ENCODE measurements around the gene IFNA14. TPM values are rescaled to one million over a fixed set of nuclear protein-coding genes. Genes with fewer than 3 reads are reported as not detected.

The IFNA14 gene
- total RNA-seq (not detected), polyA plus RNA-seq (not detected)
- long read RNA-seq, donor 1 = 0 reads
- long read RNA-seq, donor 2 = 0 reads

- no peak for DNase-seq
- H3K4me1 ChIP-seq (ENCODE audit: control insufficient read depth in 1 of 2, insufficient read depth in 2 of 2, low read length in 2 of 2) = no peaks in the 10 kb centered on the region
- WGBS, 2 donors = 69 to 78% methylated on average over 2 of the region's 2 CpGs
- H3K27ac ChIP-seq (ENCODE audit: low read depth in 1 of 2, low read length in 2 of 2) = no peak within 1 kb of the TSS
- H3K9me3 ChIP-seq (ENCODE audit: control insufficient read depth, low read length) = no peaks in the 10 kb centered on the region
- no peaks in the 10 kb centered on the region for H3K36me3 ChIP-seq (ENCODE audit: control insufficient read depth in 1 of 2, insufficient read depth in 2 of 2, low read length in 1 of 2)
- intact Hi-C loops (cut with DNase I) = no loop called here
- H3K27me3 ChIP-seq (ENCODE audit: control insufficient read depth in 1 of 2, insufficient read depth in 2 of 2, low read length in 1 of 2) = no peaks in the 10 kb centered on the region
- no peak within 1 kb of the TSS for H3K4me3 ChIP-seq (ENCODE audit: low read length in 2 of 2)
- ATAC-seq (ENCODE audit: low FRiP score) = no peak
These were observed at the start of gene IFNA14 for GRCh38 chr9:21239911-21240310. TSS of gene IFNA14 (minus strand) at chr9:21240005. CDS start at chr9:21239935, 70 bp downstream.

GRCh38 chr9:21287280-21287679 lies 47.5 kb upstream of the IFNA14 start:
- no peaks in the 10 kb centered on the region for H3K36me3 ChIP-seq (ENCODE audit: control insufficient read depth in 1 of 2, insufficient read depth in 2 of 2, low read length in 1 of 2)
- no peaks in the 10 kb centered on the region for H3K4me1 ChIP-seq (ENCODE audit: control insufficient read depth in 1 of 2, insufficient read depth in 2 of 2, low read length in 2 of 2)
- DNase-seq = no peak
- H3K27me3 ChIP-seq (ENCODE audit: control insufficient read depth in 1 of 2, insufficient read depth in 2 of 2, low read length in 1 of 2) = peaks cover 0 to 1% of the 10 kb centered on the region in 2 donors
- H3K27ac ChIP-seq (ENCODE audit: low read depth in 1 of 2, low read length in 2 of 2) = no peak overlapping the region
- no peak overlapping the region for H3K4me3 ChIP-seq (ENCODE audit: low read length in 2 of 2)
- ATAC-seq (ENCODE audit: low FRiP score) = no peak
- intact Hi-C loops (cut with DNase I) = no loop called here
- H3K9me3 ChIP-seq (ENCODE audit: control insufficient read depth, low read length) = no peaks in the 10 kb centered on the region
- 62 to 69% methylated on average over 3 of the region's 3 CpGs for WGBS, 2 donors

GRCh38 chr9:21286659-21287058 lies 46.9 kb upstream of the IFNA14 start:
- Histone ChIP-seq H3K4me1 (ENCODE audit: control insufficient read depth in 1 of 2, insufficient read depth in 2 of 2, low read length in 2 of 2) (no peaks in the 10 kb centered on the region), H3K27me3 (ENCODE audit: control insufficient read depth in 1 of 2, insufficient read depth in 2 of 2, low read length in 1 of 2) (peaks cover 0 to 1% of the 10 kb centered on the region in 2 donors), H3K27ac (ENCODE audit: low read depth in 1 of 2, low read length in 2 of 2) (no peak overlapping the region), H3K4me3 (ENCODE audit: low read length in 2 of 2) (no peak overlapping the region), H3K9me3 (ENCODE audit: control insufficient read depth, low read length) (no peaks in the 10 kb centered on the region), H3K36me3 (ENCODE audit: control insufficient read depth in 1 of 2, insufficient read depth in 2 of 2, low read length in 1 of 2) (no peaks in the 10 kb centered on the region)
- DNase-seq (no peak), ATAC-seq (ENCODE audit: low FRiP score) (no peak)
- WGBS, 2 donors = 76 to 78% methylated on average over 5 of the region's 5 CpGs
- intact Hi-C loops (cut with DNase I) = no loop called here

GRCh38 chr9:21286099-21286498 lies 46.3 kb upstream of the IFNA14 start:
- intact Hi-C loops (cut with DNase I) = no loop called here
- Histone ChIP-seq H3K9me3 (ENCODE audit: control insufficient read depth, low read length) (no peaks in the 10 kb centered on the region), H3K4me1 (ENCODE audit: control insufficient read depth in 1 of 2, insufficient read depth in 2 of 2, low read length in 2 of 2) (no peaks in the 10 kb centered on the region), H3K27ac (ENCODE audit: low read depth in 1 of 2, low read length in 2 of 2) (no peak overlapping the region), H3K36me3 (ENCODE audit: control insufficient read depth in 1 of 2, insufficient read depth in 2 of 2, low read length in 1 of 2) (no peaks in the 10 kb centered on the region), H3K27me3 (ENCODE audit: control insufficient read depth in 1 of 2, insufficient read depth in 2 of 2, low read length in 1 of 2) (peaks cover 0 to 1% of the 10 kb centered on the region in 2 donors), H3K4me3 (ENCODE audit: low read length in 2 of 2) (no peak overlapping the region)
- WGBS, 2 donors = 85% methylated on average over 5 of the region's 5 CpGs
- no peak for DNase-seq
- ATAC-seq (ENCODE audit: low FRiP score) = no peak

- no peaks in the 10 kb centered on the region for H3K4me1 ChIP-seq (ENCODE audit: control insufficient read depth in 1 of 2, insufficient read depth in 2 of 2, low read length in 2 of 2)
These were observed 41.5 kb upstream of the IFNA14 start for GRCh38 chr9:21281275-21281674.

GRCh38 chr9:21268347-21268657 lies 28.5 kb upstream of the IFNA14 start:
- H3K9me3 ChIP-seq (ENCODE audit: control insufficient read depth, low read length) = no peaks in the 10 kb centered on the region
- 35 to 37% methylated on average over 2 of the region's 2 CpGs for WGBS, 2 donors
- no peak for DNase-seq
- H3K27ac ChIP-seq (ENCODE audit: low read depth in 1 of 2, low read length in 2 of 2) = no peak overlapping the region
- H3K36me3 ChIP-seq (ENCODE audit: control insufficient read depth in 1 of 2, insufficient read depth in 2 of 2, low read length in 1 of 2) = no peaks in the 10 kb centered on the region
- ATAC-seq (ENCODE audit: low FRiP score) = no peak
- no peak overlapping the region for H3K4me3 ChIP-seq (ENCODE audit: low read length in 2 of 2)
- H3K4me1 ChIP-seq (ENCODE audit: control insufficient read depth in 1 of 2, insufficient read depth in 2 of 2, low read length in 2 of 2) = no peaks in the 10 kb centered on the region
- H3K27me3 ChIP-seq (ENCODE audit: control insufficient read depth in 1 of 2, insufficient read depth in 2 of 2, low read length in 1 of 2) = no peaks in the 10 kb centered on the region
- intact Hi-C loops (cut with DNase I) = no loop called here

More at GRCh38 chr9:21281275-21281674, 41.5 kb upstream of the IFNA14 start:
- H3K4me3 ChIP-seq (ENCODE audit: low read length in 2 of 2) = no peak overlapping the region
- no peaks in the 10 kb centered on the region for H3K36me3 ChIP-seq (ENCODE audit: control insufficient read depth in 1 of 2, insufficient read depth in 2 of 2, low read length in 1 of 2)
- WGBS, 2 donors = 75 to 83% methylated on average over 2 of the region's 2 CpGs
- DNase-seq = no peak
- no peaks in the 10 kb centered on the region for H3K27me3 ChIP-seq (ENCODE audit: control insufficient read depth in 1 of 2, insufficient read depth in 2 of 2, low read length in 1 of 2)
- H3K27ac ChIP-seq (ENCODE audit: low read depth in 1 of 2, low read length in 2 of 2) = no peak overlapping the region
- H3K9me3 ChIP-seq (ENCODE audit: control insufficient read depth, low read length) = peaks cover 3% of the 10 kb centered on the region
- no peak for ATAC-seq (ENCODE audit: low FRiP score)
- intact Hi-C loops (cut with DNase I) = no loop called here

GRCh38 chr9:21267485-21268346 lies 27.9 kb upstream of the IFNA14 start:
- no peak overlapping the region for H3K27ac ChIP-seq (ENCODE audit: low read depth in 1 of 2, low read length in 2 of 2)
- H3K27me3 ChIP-seq (ENCODE audit: control insufficient read depth in 1 of 2, insufficient read depth in 2 of 2, low read length in 1 of 2) = no peaks in the 10 kb centered on the region
- DNase-seq (no peak), ATAC-seq (ENCODE audit: low FRiP score) (no peak)
- no peaks in the 10 kb centered on the region for H3K4me1 ChIP-seq (ENCODE audit: control insufficient read depth in 1 of 2, insufficient read depth in 2 of 2, low read length in 2 of 2)
- no peaks in the 10 kb centered on the region for H3K36me3 ChIP-seq (ENCODE audit: control insufficient read depth in 1 of 2, insufficient read depth in 2 of 2, low read length in 1 of 2)
- intact Hi-C loops (cut with DNase I) = no loop called here
- H3K4me3 ChIP-seq (ENCODE audit: low read length in 2 of 2) = no peak overlapping the region
- H3K9me3 ChIP-seq (ENCODE audit: control insufficient read depth, low read length) = no peaks in the 10 kb centered on the region
- WGBS, 2 donors = 50 to 52% methylated on average over 4 of the region's 4 CpGs

- DNase-seq (no peak), ATAC-seq (ENCODE audit: low FRiP score) (no peak)
- no peak overlapping the region for H3K27ac ChIP-seq (ENCODE audit: low read depth in 1 of 2, low read length in 2 of 2)
- H3K9me3 ChIP-seq (ENCODE audit: control insufficient read depth, low read length) = no peaks in the 10 kb centered on the region
- intact Hi-C loops (cut with DNase I) = no loop called here
- H3K36me3 ChIP-seq (ENCODE audit: control insufficient read depth in 1 of 2, insufficient read depth in 2 of 2, low read length in 1 of 2) = no peaks in the 10 kb centered on the region
- WGBS, 2 donors = 7 to 15% methylated on average over 3 of the region's 3 CpGs
- no peak overlapping the region for H3K4me3 ChIP-seq (ENCODE audit: low read length in 2 of 2)
- H3K4me1 ChIP-seq (ENCODE audit: control insufficient read depth in 1 of 2, insufficient read depth in 2 of 2, low read length in 2 of 2) = no peaks in the 10 kb centered on the region
- H3K27me3 ChIP-seq (ENCODE audit: control insufficient read depth in 1 of 2, insufficient read depth in 2 of 2, low read length in 1 of 2) = no peaks in the 10 kb centered on the region
These were observed 27.1 kb upstream of the IFNA14 start for GRCh38 chr9:21266733-21267484.

All from aorta (tissue), 5 donors.